NCI-H2029 (cell line): ENCODE data around the gene GPR17.

Experiments used
- DNase-seq: peaks from one replicate; lab custom pipeline; 2025; lab: John Stamatoyannopoulos, UW

Gene GPR17

DNA sequence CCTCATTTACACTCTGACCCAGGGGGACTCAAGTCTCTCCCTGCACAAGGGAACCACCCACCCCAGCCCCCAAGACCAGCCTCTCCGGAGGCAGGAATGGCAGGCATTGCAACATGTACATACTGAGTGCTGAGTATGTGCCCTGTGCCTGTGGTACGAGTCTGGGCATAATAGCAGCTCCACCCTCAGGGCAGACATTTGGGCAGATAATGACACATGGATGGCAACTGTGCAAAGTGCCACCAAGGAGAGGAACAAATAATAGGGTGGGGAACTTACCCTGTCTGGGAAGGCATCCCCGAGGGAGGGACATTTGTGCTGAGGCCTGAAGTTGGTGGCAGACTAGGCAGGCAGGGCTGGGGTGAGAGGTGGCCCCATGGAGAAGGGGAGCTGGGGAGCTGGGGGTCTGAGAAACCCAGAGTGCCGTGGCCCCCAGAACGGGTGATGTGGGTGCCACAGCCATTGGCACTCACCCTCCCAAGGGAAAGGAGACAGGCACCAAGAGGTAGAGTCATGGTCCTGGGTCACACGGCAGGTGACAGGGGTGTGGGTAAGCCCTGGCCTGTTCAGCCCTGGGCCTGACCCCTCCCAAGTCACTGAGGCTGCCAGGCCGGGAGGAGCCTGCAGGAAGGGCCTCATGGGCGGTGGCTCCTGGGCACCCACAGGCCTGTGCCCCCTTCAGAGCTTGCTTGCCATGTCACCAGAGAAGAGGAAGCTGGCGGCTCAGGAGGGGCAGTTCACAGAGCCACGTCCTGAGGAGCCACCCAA, 15.7 kb upstream of the GPR17 start:
- no peak for DNase-seq

DNA sequence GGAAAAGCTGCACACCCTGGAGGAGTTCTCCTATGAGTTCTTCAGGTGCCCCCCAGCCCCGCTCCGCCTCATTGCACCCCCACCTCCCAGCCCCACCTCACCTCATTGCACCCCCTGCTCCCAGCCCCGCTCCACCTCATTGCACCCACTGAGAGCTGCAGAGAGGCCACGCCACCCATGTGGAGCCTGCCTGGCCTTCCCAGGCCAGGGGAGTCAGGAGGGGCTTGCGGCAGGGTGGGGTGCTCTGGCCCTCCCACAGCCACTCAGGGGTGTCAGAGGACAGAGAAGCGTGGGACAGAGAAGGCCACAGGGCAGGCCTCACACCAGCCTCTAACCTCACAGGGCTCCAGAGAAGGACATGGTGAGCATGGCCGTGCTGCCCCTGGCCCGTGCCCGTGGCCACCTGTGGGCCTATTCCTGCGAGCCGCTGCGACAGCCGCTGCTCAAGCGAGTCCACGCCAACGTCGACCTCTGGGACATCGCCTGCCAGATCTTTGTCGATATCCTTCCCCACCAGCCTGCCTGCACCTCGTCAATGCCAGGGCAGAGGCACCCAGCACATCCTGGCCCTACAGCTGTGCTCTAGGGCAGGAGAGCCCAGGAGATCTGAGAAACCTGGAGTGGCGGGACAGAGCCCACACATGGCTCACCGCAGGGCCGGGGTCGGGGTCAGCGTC, 15.0 kb upstream of the GPR17 start:
- DNase-seq, result no peak

DNA sequence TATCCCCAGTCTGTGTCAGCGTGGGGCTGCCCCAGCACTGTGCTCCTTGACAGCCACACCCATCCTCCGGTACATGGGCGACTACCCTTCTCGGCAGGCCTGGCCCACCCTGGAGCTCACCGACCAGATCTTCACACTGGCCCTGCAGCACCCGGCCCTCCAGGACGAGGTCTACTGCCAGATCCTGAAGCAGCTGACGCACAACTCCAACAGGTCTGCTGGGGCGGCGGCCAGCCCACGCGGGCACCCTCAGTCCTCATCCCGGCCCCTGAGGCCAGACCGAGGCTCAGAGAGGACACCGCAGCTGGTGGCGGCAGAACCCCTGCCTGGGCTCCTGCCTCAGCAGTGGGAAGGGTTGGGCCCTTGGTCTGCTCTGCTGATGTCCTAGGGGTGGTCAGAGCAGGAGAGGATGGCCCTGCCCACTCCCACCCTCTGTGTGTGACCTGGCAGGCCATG, 14.4 kb upstream of the GPR17 start:
- no peak for DNase-seq

DNA sequence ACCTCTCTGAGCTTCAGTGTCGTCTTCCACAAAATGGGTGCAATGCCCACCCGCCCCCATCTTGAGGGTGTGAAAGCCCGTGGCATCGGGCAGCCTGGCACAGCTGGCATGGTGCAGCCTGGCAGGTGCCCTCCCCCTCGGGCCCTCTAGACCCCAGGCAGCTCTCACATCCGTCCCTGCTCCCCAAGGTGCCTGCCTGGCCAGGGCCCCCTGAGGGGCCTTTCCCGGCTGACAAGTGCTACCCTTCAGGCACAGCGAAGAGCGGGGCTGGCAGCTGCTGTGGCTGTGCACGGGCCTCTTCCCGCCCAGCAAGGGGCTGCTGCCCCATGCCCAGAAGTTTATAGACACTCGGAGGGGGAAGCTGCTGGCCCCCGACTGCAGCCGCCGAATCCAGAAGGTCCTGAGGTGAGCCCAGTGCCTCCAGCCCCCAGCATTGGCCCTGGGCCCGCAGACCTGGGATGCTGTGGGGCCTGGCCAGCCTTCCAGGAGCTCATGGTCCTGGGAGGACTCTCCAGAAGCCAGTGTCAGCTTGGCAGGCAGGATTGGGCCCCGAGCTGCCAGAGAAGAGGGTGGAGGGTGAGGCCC, 13.9 kb upstream of the GPR17 start:
- no peak for DNase-seq

- no peak for DNase-seq
These were observed 13.1 kb upstream of the GPR17 start for GRCh38 chr2:127632592-127633489.

- no peak for DNase-seq
These were observed 12.3 kb upstream of the GPR17 start for GRCh38 chr2:127633556-127634065.

- peak; percentile 55 for DNase-seq
These were observed 11.8 kb upstream of the GPR17 start for GRCh38 chr2:127634066-127634617.

DNA sequence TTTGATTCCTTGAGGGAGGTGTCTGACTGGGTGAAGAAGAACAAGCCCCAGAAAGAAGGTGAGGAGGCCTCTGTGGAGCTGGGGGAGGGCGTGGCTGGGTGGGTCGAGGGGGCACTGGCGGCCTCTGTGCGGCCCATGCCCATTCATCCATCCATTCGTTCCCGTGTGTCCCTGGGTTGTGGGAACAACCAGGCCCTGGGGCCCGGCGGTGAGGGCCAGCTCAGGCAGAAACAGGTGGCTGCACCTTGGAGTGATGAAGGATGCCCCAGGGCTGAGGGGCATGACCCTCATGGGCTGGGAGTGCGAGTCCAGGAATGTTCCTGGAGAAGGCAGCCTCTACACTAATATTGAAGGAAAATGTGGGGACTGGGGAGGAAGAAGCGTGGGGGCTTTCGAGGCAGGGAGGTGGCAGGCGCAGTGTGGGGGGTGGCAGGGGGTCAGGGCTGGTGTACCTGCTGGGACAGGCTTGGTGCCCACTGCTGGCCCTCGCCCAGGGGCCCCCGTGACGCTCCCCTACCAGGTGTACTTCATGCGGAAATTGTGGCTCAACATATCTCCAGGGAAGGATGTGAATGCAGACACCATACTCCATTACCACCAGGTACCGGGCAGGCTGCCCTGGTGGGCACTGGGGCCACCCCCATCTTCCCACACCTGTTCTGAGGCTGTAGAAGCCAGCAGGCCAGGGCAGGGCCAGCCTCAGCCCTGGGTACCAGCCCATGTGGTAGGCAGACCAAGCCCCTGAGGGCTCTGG, 11.2 kb upstream of the GPR17 start:
- DNase-seq, result no peak

DNA sequence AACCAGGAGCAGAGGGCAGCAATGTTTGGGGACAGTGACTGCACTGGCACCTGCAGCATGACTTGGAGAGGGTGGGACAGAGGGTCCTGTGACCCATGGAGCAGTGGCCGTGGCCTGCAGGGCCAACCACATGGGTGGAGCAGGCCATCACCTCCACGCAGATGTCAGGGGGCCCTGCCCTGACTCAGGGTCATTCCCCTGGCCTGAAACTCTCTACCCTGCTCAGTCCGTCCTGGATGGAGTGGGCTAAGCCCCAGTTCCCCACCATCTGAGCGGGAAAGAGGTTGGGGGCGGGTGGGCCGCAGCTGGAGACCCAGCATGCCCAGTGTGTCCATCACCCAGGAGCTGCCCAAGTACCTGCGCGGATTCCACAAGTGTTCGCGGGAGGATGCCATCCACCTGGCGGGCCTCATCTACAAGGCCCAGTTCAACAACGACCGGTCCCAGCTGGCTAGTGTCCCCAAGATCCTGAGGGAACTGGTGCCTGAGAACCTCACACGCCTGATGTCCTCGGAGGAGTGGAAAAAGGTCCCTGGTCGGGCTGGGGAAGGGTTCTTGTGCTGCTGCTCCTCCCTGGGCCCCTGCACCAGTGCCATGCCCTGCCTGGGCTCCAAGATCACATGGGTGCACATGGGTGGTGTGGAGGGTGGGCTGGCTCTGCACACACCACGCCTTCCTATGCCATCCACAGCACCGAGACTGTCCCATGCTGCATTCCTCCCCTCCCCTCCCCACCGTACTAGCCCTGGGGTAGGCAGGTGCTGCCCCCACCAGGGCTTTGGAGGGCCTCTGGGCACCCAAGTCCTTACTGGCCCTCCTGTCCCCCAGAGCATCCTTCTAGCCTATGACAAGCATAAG, 10.3 kb upstream of the GPR17 start:
- DNase-seq, result no peak

DNA sequence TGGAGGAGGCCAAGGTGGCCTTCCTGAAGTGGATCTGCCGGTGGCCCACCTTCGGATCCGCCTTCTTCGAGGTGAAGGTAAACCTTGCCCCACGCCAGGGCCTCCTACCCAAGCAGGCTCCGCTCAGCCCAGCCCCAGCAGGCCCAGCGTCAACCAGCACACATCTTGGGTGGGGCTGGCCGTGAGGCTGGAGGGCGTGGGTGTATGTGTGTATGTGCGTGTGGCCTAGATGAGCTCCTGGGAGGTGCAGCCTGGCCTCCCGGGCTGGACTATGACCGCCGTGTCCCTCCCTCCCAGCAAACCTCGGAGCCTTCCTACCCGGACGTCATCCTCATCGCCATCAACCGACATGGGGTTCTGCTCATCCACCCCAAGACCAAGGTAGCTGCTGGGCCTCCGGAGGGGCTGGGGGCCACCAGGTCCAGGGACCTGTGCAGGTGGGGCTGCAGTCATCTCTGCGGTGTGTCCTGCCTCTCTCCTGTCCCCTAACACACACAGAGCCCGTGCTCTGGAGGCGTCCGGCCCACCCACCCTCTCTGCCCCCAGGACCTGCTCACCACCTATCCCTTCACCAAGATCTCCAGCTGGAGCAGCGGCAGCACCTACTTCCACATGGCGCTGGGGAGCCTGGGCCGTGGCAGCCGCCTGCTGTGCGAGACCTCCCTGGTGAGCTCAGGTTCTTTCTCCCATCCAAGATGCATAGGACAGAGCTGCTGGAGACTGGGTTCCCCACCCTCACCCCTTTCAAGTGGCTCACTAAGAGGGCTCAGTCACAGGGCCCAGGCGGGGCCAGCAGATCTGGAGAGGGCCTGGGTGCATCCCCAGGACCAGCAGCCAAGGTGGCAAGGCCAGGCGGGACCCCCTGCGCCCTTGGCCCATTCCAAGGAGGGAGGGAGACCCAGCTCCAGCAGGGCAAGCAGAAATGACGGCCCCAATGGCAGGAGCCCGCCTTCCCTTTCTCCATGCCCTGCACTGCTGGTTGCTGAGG, 9.4 kb upstream of the GPR17 start:
- no peak for DNase-seq

GRCh38 chr2:127637236-127637630, 8.7 kb upstream of the GPR17 start:
- no peak for DNase-seq

DNA sequence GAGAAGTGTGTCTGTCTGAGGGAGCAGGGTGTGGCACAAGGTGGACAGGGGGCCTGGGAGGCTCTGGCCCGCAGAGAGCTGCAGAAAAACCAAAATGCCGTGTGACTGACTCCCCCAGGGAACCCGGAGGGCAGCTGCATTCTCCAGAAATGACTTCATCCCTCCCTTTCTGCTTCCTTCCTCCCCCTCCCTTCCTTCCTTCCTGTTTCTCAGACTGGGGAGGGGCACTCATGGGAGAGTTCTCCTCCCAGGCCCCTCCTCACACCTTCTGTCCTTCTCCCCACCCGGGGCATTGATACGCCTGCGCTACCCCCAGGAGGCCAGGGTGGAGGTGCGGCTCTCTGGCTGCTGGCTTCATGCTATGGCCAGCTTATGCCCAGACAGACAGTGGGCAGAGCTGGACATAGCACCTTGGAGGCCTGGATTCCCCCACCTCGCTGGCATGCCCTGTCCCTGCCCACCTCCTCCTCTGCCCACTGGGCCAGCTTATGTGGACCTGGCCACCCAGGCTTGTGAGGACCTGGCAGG, 8.2 kb upstream of the GPR17 start:
- DNase-seq, result no peak

DNA sequence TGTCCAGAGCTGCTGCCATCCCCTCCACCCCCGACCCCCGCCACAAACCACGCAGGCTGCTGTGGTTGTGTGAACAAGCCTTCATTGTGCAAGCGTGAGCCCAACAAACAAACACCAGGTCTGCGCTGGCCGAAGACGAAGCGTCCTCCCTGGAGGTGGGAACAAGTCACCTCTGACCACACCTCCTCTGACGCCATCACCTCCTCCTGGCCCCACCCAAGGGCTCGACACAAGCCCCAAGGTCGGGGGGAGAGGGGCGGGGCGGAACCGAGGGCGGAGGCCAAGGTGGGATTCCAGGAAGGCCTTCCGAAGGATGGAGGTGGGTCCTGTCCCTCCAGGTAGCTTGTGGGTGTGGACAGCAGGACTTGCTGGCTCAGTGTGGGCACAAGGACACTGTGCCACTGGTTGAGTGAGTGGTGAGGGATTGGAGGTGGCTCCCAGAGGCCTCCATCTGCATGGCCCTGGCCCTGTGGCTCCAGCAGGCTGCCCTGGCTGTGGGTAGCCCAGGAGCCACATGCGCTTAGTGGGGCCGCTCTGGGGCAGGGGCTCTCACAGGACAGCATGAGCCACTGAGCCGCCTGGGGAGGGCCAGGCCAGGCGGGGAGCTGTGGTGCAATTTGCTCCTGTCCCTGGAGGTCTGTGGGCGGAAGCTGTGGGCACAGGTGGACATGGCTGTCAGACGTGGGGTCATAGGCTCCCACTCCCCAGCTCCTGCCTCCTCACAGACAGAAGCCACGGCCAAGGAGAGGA, 7.4 kb upstream of the GPR17 start:
- DNase-seq, result no peak

DNA sequence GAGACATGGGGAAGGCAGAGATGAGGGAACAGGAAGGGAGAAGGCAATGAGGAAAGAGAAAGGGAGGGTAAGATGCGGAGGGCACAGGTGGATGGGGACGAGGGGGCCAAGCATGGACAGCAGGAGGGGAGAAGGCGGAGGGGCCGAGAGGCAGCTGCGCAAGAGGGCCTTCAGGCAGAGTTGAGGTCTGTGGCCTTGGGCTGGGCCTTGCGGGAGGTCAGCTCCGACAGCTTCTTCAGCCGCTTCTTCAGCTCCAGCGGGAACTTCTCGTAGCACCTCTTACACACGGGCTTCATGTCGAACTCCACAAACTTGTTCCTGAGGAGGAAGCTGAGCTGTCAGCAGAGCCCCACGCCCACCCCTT, 6.9 kb upstream of the GPR17 start:
- DNase-seq, result no peak

- no peak for DNase-seq
These were observed 5.6 kb upstream of the GPR17 start for GRCh38 chr2:127640082-127641072.

- DNase-seq, result no peak
These were observed 4.8 kb upstream of the GPR17 start for GRCh38 chr2:127641133-127641532.
